ENCODE data around the gene UBE2D3. TPM values are rescaled to one million over a fixed set of nuclear protein-coding genes. Genes with fewer than 3 reads are reported as not detected.

UBE2D3 gene
- total RNA-seq, 4 donors from 2014 or later = 345 to 432 (median 402) TPM

DNA sequence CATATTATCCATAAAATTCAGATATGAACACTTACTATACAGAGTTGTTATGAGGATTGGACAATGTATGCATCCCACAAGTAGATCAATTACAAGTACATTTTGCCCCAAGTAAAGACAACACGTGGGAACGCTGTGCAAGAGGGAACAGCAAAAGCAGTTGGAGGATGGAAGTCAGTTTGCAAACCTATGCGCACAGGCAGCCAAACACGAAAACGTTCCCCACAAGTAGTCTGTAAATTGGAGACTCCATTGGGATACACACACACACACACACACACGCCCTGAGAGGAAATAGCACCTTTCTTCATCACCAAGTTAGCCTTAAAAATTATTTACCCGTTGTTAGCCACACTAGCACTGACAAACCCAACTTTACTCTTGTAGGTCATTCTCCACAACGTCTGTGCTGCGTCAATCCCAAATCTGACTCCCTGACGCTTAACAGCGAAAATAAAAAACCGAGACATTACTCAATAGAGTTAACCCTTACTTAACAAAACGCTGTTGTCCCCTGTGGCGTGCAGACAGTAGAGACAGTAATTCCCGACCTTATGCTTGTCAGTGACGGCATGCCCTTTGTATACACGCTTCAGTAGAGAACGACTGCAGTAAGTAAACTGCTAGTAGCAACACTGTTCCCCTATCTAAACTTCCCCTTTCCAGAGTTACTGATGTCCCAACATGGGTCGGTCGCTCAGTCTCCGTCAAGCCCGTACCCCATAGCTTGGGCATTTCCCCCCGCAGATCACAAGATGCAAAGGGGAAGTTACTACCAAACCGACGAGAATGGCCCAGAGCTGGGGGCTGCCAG, 67.3 kb downstream of the UBE2D3 start:
- H3K27ac ChIP-seq = peak overlapping the region; percentile 21 to 89 (median 86)

DNA sequence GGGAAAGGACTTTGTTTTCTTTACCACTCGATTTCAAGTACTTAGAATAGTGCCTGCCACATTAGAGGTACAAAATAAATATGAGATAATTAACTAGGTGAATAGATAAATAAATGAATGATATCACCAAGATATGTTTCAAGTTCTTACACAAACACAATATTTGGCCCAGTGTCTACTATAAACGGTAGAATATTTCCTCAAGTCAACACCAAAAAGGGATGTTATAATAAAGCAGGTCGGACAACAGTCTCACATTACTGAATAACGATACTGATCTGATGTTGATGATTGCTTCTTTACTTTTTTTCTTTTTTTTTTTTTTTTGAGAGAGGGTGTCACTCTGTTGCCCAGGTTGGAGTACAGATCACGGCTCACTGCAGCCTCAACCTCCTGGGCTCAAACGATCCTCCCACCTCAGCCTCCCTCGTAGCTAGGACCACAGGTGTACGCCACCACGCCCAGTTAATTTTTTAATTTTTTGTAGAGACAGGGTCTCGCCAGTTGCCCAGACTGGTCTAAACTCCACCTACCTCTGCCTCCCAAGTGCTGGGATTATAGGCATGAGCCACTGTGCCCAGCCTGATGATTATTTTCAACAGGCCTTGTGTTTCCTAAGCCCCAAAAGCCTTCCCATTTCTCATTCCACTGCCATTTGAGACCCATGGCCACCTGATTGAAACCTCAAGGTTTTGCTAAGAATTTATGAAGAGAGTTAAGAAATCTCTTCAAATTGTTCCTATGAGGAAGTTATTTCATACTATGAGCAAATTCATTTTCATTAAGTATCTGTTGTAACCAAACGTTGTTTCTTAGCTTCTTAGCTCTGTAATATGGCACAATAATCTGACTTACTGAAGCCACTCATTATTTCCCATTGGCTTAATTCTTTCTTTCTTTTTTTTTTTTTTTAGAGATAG, 68.8 kb downstream of the UBE2D3 start:
- WGBS, 2 donors (ENCODE audit: low coverage in 1 of 2) = 72 to 90% methylated on average over 6 to 11 of the region's 11 CpGs
- peaks cover 0 to 26% (median 5%) of the 10 kb centered on the region in 3 donors for H3K4me1 ChIP-seq
- H3K9me3 ChIP-seq = no peaks in the 10 kb centered on the region
- H3K4me3 ChIP-seq = no peak overlapping the region
- no peaks in the 10 kb centered on the region for H3K27me3 ChIP-seq
- ATAC-seq = no peak
- TF ChIP-seq POLR2A (IDR thresholded peaks at IDR 0.05) = no peak
- TF ChIP-seq CTCF (IDR thresholded peaks at IDR 0.05) = no peak
- no peak for TF ChIP-seq POLR2AphosphoS5 (IDR thresholded peaks at IDR 0.05)
- TF ChIP-seq EP300 (IDR thresholded peaks at IDR 0.05) = no peak
- H3K27ac ChIP-seq = no peak overlapping the region
- no peaks in the 10 kb centered on the region for H3K36me3 ChIP-seq

More for the DNA sequence above, 67.3 kb downstream of the UBE2D3 start:
- peak; percentile 66 for ATAC-seq
- Histone ChIP-seq H3K36me3 (no peaks in the 10 kb centered on the region), H3K4me3 (peak overlapping the region; percentile 78 to 88), H3K4me1 (peaks cover 0 to 26% (median 5%) of the 10 kb centered on the region in 3 donors), H3K9me3 (no peaks in the 10 kb centered on the region), H3K27me3 (no peaks in the 10 kb centered on the region)
- TF ChIP-seq POLR2AphosphoS5 (IDR thresholded peaks at IDR 0.05) (peak; percentile 7), CTCF (IDR thresholded peaks at IDR 0.05) (no peak)
- WGBS, 2 donors (ENCODE audit: low coverage in 1 of 2) = 0 to 2% methylated on average over 9 to 13 of the region's 25 CpGs

DNA sequence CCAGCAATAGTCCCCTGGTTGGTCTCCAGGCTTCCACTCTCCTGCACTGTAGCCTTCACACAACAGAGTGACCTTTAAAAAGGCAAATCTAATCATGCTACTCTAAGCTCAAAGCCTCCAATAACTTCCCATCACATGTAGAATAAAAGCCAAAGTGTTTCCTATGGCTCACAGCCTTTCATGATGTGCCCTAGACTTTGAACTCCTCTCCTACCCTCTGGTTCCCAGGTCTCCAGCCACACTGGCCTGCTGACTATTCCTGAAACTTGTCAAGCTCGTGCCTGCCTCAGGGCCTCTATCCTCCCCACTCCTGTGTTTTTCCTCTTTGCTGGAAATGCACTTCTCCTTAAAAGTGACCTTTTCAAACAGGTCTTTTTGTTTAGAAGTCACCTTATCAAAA, 69.7 kb downstream of the UBE2D3 start:
- no peak overlapping the region for H3K27ac ChIP-seq
- TF ChIP-seq CTCF (IDR thresholded peaks at IDR 0.05) = no peak
- no peak for TF ChIP-seq POLR2A (IDR thresholded peaks at IDR 0.05)
- TF ChIP-seq EP300 (IDR thresholded peaks at IDR 0.05) = no peak
- no peak for TF ChIP-seq POLR2AphosphoS5 (IDR thresholded peaks at IDR 0.05)
- 69 to 100% methylated on average over 1 of the region's 1 CpG for WGBS, 2 donors (ENCODE audit: low coverage in 1 of 2)
- no peak for ATAC-seq
- no peaks in the 10 kb centered on the region for H3K9me3 ChIP-seq
- no peak overlapping the region for H3K4me3 ChIP-seq
- no peaks in the 10 kb centered on the region for H3K36me3 ChIP-seq
- no peaks in the 10 kb centered on the region for H3K27me3 ChIP-seq
- peaks cover 0 to 26% (median 5%) of the 10 kb centered on the region in 3 donors for H3K4me1 ChIP-seq

DNA sequence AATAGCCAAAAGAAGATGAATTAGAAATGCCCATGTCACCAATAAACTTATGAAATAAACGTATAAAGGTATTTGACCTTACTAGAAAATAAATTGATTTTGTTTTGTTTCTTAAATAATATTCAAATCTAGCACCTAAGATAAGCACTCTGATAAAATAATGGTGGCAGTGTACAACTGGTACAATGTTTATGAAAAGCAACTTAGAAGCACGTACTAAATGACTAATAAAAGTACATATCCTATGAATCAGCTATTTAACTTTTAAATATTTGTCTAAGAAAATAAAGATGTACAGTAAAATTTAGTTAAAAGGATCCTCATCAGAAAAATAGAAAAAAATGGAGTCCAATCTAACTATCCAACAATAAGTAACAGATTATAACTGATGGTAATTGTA, 73.3 kb downstream of the UBE2D3 start:
- Histone ChIP-seq H3K4me3 (no peak overlapping the region), H3K4me1 (peaks cover 0 to 6% (median 0%) of the 10 kb centered on the region in 3 donors), H3K36me3 (peaks cover 0 to 10% of the 10 kb centered on the region in 2 donors), H3K27me3 (no peaks in the 10 kb centered on the region), H3K9me3 (no peaks in the 10 kb centered on the region), H3K27ac (no peak overlapping the region)
- TF ChIP-seq POLR2A (IDR thresholded peaks at IDR 0.05) = no peak
- no peak for TF ChIP-seq CTCF (IDR thresholded peaks at IDR 0.05)
- no peak for TF ChIP-seq EP300 (IDR thresholded peaks at IDR 0.05)
- no peak for TF ChIP-seq POLR2AphosphoS5 (IDR thresholded peaks at IDR 0.05)
- ATAC-seq = no peak
- 76 to 83% methylated on average over 2 of the region's 2 CpGs for WGBS, 2 donors (ENCODE audit: low coverage in 1 of 2)

Data from gastroesophageal sphincter (tissue), 4 donors.